ENCODE results near the gene DDIT3.
"Not testable (repeated sequence)": the region's sequence is repeated elsewhere in the genome, so short reads cannot be mapped to it uniquely, and the experiment has no call there.

Gene DDIT3

GRCh38 chr12:57514246-57514645 lies 6.1 kb downstream of the DDIT3 start:
- DNase-seq (ENCODE audit: low read depth in 3 of 3, low spot score in 1 of 3) = not testable (repeated sequence)

- DNase-seq (ENCODE audit: low read depth in 3 of 3, low spot score in 1 of 3) = not testable (repeated sequence)
Observed at GRCh38 chr12:57513677-57514076, 6.6 kb downstream of the DDIT3 start.

GRCh38 chr12:57513266-57513665 lies 7.0 kb downstream of the DDIT3 start:
- DNase-seq (ENCODE audit: low read depth in 3 of 3, low spot score in 1 of 3) = no peak

GRCh38 chr12:57512665-57513064 lies 7.6 kb downstream of the DDIT3 start:
- DNase-seq (ENCODE audit: low read depth in 3 of 3, low spot score in 1 of 3) = no peak

GRCh38 chr12:57511588-57512325 lies 8.6 kb downstream of the DDIT3 start:
- no peak for DNase-seq (ENCODE audit: low read depth in 3 of 3, low spot score in 1 of 3)

- no peak for DNase-seq (ENCODE audit: low read depth in 3 of 3, low spot score in 1 of 3)
Observed at GRCh38 chr12:57511161-57511560, 9.2 kb downstream of the DDIT3 start.

- not testable (repeated sequence) for DNase-seq (ENCODE audit: low read depth in 3 of 3, low spot score in 1 of 3)
Observed at GRCh38 chr12:57507796-57508195, 12.5 kb downstream of the DDIT3 start.

GRCh38 chr12:57506541-57506940 lies 13.8 kb downstream of the DDIT3 start:
- DNase-seq (ENCODE audit: low read depth in 3 of 3, low spot score in 1 of 3) = not testable (repeated sequence)

- DNase-seq (ENCODE audit: low read depth in 3 of 3, low spot score in 1 of 3) = not testable (repeated sequence)
Observed at GRCh38 chr12:57502311-57502969, 17.9 kb downstream of the DDIT3 start.

- DNase-seq (ENCODE audit: low read depth in 3 of 3, low spot score in 1 of 3) = no peak
Observed at GRCh38 chr12:57500213-57500612, 20.1 kb downstream of the DDIT3 start.

GRCh38 chr12:57498571-57498970 lies 21.7 kb downstream of the DDIT3 start:
- DNase-seq (ENCODE audit: low read depth in 3 of 3, low spot score in 1 of 3) = no peak

- no peak for DNase-seq (ENCODE audit: low read depth in 3 of 3, low spot score in 1 of 3)
Observed at GRCh38 chr12:57498132-57498502, 22.2 kb downstream of the DDIT3 start.

- DNase-seq (ENCODE audit: low read depth in 3 of 3, low spot score in 1 of 3) = no peak
Observed at GRCh38 chr12:57497223-57498131, 22.8 kb downstream of the DDIT3 start.

GRCh38 chr12:57496822-57497221 lies 23.5 kb downstream of the DDIT3 start:
- DNase-seq (ENCODE audit: low read depth in 3 of 3, low spot score in 1 of 3) = no peak

- not testable (repeated sequence) for DNase-seq (ENCODE audit: low read depth in 3 of 3, low spot score in 1 of 3)
Observed at GRCh38 chr12:57495051-57495701, 25.1 kb downstream of the DDIT3 start.

- DNase-seq (ENCODE audit: low read depth in 3 of 3, low spot score in 1 of 3) = no peak
Observed at GRCh38 chr12:57491393-57492280, 28.7 kb downstream of the DDIT3 start.

- no peak for DNase-seq (ENCODE audit: low read depth in 3 of 3, low spot score in 1 of 3)
Observed at GRCh38 chr12:57490126-57490525, 30.2 kb downstream of the DDIT3 start.

- no peak for DNase-seq (ENCODE audit: low read depth in 3 of 3, low spot score in 1 of 3)
Observed at GRCh38 chr12:57489157-57489641, 31.1 kb downstream of the DDIT3 start.

GRCh38 chr12:57488402-57489156 lies 31.7 kb downstream of the DDIT3 start:
- DNase-seq (ENCODE audit: low read depth in 3 of 3, low spot score in 1 of 3) = no peak
